HCT116 (cell line): ENCODE data around the gene AKT3. TPM values are rescaled to one million over a fixed set of nuclear protein-coding genes. Genes with fewer than 3 reads are reported as not detected.

ENCODE experiments used
- ATAC-seq: fragments of 200-7000 bp; cut with Tn5 transposase; 2 replicates; pipeline ENCODE4 v1.9.1; 2020; ENCODE audit warnings: mild to moderate bottlenecking, moderate library complexity
- BruUV-seq: library from RNA; stranded (reverse); fragments of 400-500 nt; replicated peaks from 2 replicates; lab custom pipeline; 2021; lab: Mats Ljungman, UMichigan
- CTCF ChIA-PET: fragments of 300-600 bp; sonication (Branson Sonifier 250); formaldehyde crosslinking; loops from one replicate; lab custom pipeline; 2021; ENCODE audit warnings: antibody characterized with exemption; lab: Charles Lee
- POLR2A ChIA-PET: fragments of 300-600, 350-600 bp; sonication (Branson Sonifier 250); formaldehyde crosslinking; loops from one replicate; lab custom pipeline; 2021; ENCODE audit warnings: antibody characterized with exemption; lab: Charles Lee
- RAD21 ChIA-PET, 2 experiments: fragments of 300-600 bp; sonication (Branson Sonifier 250); formaldehyde crosslinking; loops; one replicate each; lab custom pipeline; 2023; ENCODE audit warnings: low total read pairs in 2 of 2; ENCODE audit not compliant: uncharacterized antibody in 2 of 2, unreplicated experiment in 2 of 2, low non-redundant PET in 1 of 2; lab: Charles Lee
- DNase-seq: peaks from one replicate; pipeline ENCODE4 v3.0.0-alpha.2; 2010; ENCODE audit warnings: low read depth, low spot score
- H2AFZ ChIP-seq: fragments of 200-600 bp; shearing (Covaris generic), sonication (generic); 2 replicates; pipeline ENCODE4 v1.6.1; 2017; ENCODE audit warnings: low read depth, mixed run types, mixed read lengths, antibody characterized with exemption, low read length; ENCODE audit not compliant: poor library complexity, severe bottlenecking
- H3K27ac ChIP-seq: 2 replicates; pipeline ENCODE4 v1.5.1; 2012; ENCODE audit warnings: low read depth, low read length
- H3K27me3 ChIP-seq: fragments of 200-600 bp; sonication (generic); 2 replicates; pipeline ENCODE4 v1.6.1; 2016; ENCODE audit warnings: mixed run types, low read length, mixed read lengths; ENCODE audit not compliant: insufficient read depth
- H3K36me3 ChIP-seq, 2 experiments: fragments of 200-500 bp in 1 of 2; fragments of 200-600 bp in 1 of 2; sonication (Bioruptor generic) in 1 of 2; sonication (generic) in 1 of 2; 2 replicates each; pipeline versions ENCODE4 v1.5.1 to v1.6.1; 2014 to 2016; ENCODE audit warnings: low read length in 2 of 2, inconsistent platforms in 1 of 2, mixed read lengths in 1 of 2, mixed run types in 1 of 2; ENCODE audit not compliant: insufficient read depth in 2 of 2, control insufficient read depth in 1 of 2
- H3K4me1 ChIP-seq, 2 experiments: fragments of 200-600 bp in 1 of 2; sonication (generic) in 1 of 2; 2 replicates each; pipeline versions ENCODE4 v1.5.1 to v1.6.1; 2012 to 2017; ENCODE audit warnings: low read length in 2 of 2, inconsistent platforms in 1 of 2, mild to moderate bottlenecking in 1 of 2, mixed read lengths in 1 of 2, mixed run types in 1 of 2, moderate library complexity in 1 of 2; ENCODE audit not compliant: insufficient read depth in 2 of 2, control insufficient read depth in 1 of 2
- H3K4me2 ChIP-seq: fragments of 200-600 bp; sonication (generic); 2 replicates; pipeline ENCODE4 v1.6.1; 2017; ENCODE audit warnings: mixed run types, low read length, mixed read lengths
- H3K4me3 ChIP-seq, 2 experiments: fragments of 200-600 bp in 1 of 2; sonication (generic) in 1 of 2; replicated peaks in 1 of 2; 2 replicates each; pipeline ENCODE4 v1.5.1; 2011 to 2016; ENCODE audit warnings: low read length in 2 of 2, control low read depth in 1 of 2, low read depth in 1 of 2, mild to moderate bottlenecking in 1 of 2, mixed read lengths in 1 of 2, mixed run types in 1 of 2
- H3K79me2 ChIP-seq: fragments of 200-600 bp; sonication (generic); 2 replicates; pipeline ENCODE4 v1.6.1; 2017; ENCODE audit warnings: mild to moderate bottlenecking, mixed run types, low read length, moderate library complexity, mixed read lengths; ENCODE audit not compliant: insufficient read depth
- H3K9ac ChIP-seq: fragments of 200-600 bp; sonication (generic); 2 replicates; pipeline ENCODE4 v1.6.1; 2016; ENCODE audit warnings: low read length, mixed read lengths
- H3K9me2 ChIP-seq: fragments of 200-600 bp; sonication (generic), shearing (Covaris generic); 2 replicates; pipeline ENCODE4 v1.6.1; 2017; ENCODE audit warnings: mixed run types, mild to moderate bottlenecking, moderate library complexity; ENCODE audit not compliant: insufficient read depth
- H3K9me3 ChIP-seq, 2 experiments: fragments of 200-500 bp in 1 of 2; fragments of 200-600 bp in 1 of 2; sonication (Bioruptor generic) in 1 of 2; sonication (generic) in 1 of 2; 2 replicates each; pipeline ENCODE4 v1.6.1; 2014 to 2017; ENCODE audit warnings: low read length in 2 of 2, mixed read lengths in 2 of 2, inconsistent platforms in 1 of 2, low read depth in 1 of 2, mild to moderate bottlenecking in 1 of 2, mixed run types in 1 of 2, moderate library complexity in 1 of 2; ENCODE audit not compliant: control insufficient read depth in 1 of 2, insufficient read depth in 1 of 2
- H4K20me1 ChIP-seq: fragments of 200-600 bp; sonication (generic), shearing (Covaris generic); 2 replicates; pipeline ENCODE4 v1.6.1; 2017; ENCODE audit warnings: mixed run types, mild to moderate bottlenecking, moderate library complexity; ENCODE audit not compliant: insufficient read depth
- ATF3 ChIP-seq: IDR thresholded peaks from 2 replicates; pipeline ENCODE4 v1.6.1; 2012
- CBX3 ChIP-seq: IDR thresholded peaks from 2 replicates; pipeline ENCODE4 v1.6.1; 2012; ENCODE audit warnings: low read depth
- CEBPB ChIP-seq: IDR thresholded peaks from 2 replicates; pipeline ENCODE4 v1.6.1; 2012; ENCODE audit warnings: low read depth
- EGR1 ChIP-seq: IDR thresholded peaks from 2 replicates; pipeline ENCODE4 v1.6.1; 2012; ENCODE audit warnings: low read depth
- ELF1 ChIP-seq: IDR thresholded peaks from 2 replicates; pipeline ENCODE4 v1.6.1; 2012; ENCODE audit warnings: low read depth, borderline replicate concordance
- EZH2 ChIP-seq: fragments of 200-600 bp; sonication (generic); IDR thresholded peaks from 2 replicates; pipeline ENCODE4 v1.6.1; 2017; ENCODE audit warnings: antibody characterized with exemption, mixed run types
- FOSL1 ChIP-seq: IDR thresholded peaks from 2 replicates; pipeline ENCODE4 v1.6.1; 2012; ENCODE audit warnings: low read depth
- JUND ChIP-seq: IDR thresholded peaks from 2 replicates; pipeline ENCODE4 v1.6.1; 2012
- MAX ChIP-seq: IDR thresholded peaks from 2 replicates; pipeline ENCODE4 v1.6.1; 2012
- POLR2A ChIP-seq: IDR thresholded peaks from 2 replicates; pipeline ENCODE4 v1.7.0; 2011; ENCODE audit warnings: borderline replicate concordance; ENCODE audit not compliant: insufficient read depth, insufficient read length; ENCODE audit errors: extremely low read depth
- POLR2AphosphoS5 ChIP-seq: IDR thresholded peaks from 2 replicates; pipeline ENCODE4 v1.6.1; 2011; ENCODE audit warnings: mild to moderate bottlenecking, low read depth, low read length, moderate library complexity
- REST ChIP-seq: IDR thresholded peaks from 2 replicates; pipeline ENCODE4 v1.6.1; 2012; ENCODE audit warnings: low read depth
- SIN3A ChIP-seq: IDR thresholded peaks from 2 replicates; pipeline ENCODE4 v1.6.1; 2012; ENCODE audit warnings: low read depth
- SRF ChIP-seq: IDR thresholded peaks from 2 replicates; pipeline ENCODE4 v1.6.1; 2012; ENCODE audit warnings: low read depth
- TCF7L2 ChIP-seq: IDR thresholded peaks from 2 replicates; pipeline ENCODE4 v1.7.0; 2011; ENCODE audit warnings: borderline replicate concordance, inconsistent platforms; ENCODE audit not compliant: insufficient read depth, insufficient read length; ENCODE audit errors: extremely low read depth
- YY1 ChIP-seq: IDR thresholded peaks from 2 replicates; pipeline ENCODE4 v1.6.1; 2011; ENCODE audit warnings: low read length, low read depth, moderate library complexity, mild to moderate bottlenecking; ENCODE audit not compliant: insufficient replicate concordance; ENCODE audit errors: extremely low read depth
- ZBTB33 ChIP-seq: IDR thresholded peaks from 2 replicates; pipeline ENCODE4 v1.6.1; 2011; ENCODE audit warnings: mild to moderate bottlenecking, low read length, moderate library complexity; ENCODE audit not compliant: insufficient replicate concordance; ENCODE audit errors: extremely low read depth
- ZFX ChIP-seq: fragments of 450-650 bp; IDR thresholded peaks from 2 replicates; pipeline ENCODE4 v1.6.1; 2017
- ZNF274 ChIP-seq: fragments of 200-500 bp; sonication (Bioruptor generic); IDR thresholded peaks from 2 replicates; pipeline ENCODE4 v1.6.1; 2014; ENCODE audit warnings: mild to moderate bottlenecking, low read depth, low read length, inconsistent platforms
- intact Hi-C: fragments of 100-400 bp; cut with micrococcal nuclease; formaldehyde crosslinking; loops from 2 replicates; pipeline ENCODE4 v1.10.0; 2022
- total RNA-seq: library from RNA; stranded (reverse); gene quantifications from one replicate; pipeline ENCODE4 v1.2.1, GENCODE V29; 2021; ENCODE audit not compliant: unreplicated experiment
- TF ChIP-seq, protein P1 (sequence below), 3 experiments: fragments of 200-600 bp in 1 of 3; sonication (generic) in 1 of 3; IDR thresholded peaks in 2 of 3; conservative IDR thresholded peaks in 1 of 3; 2 replicates each; pipeline ENCODE4 v1.5.1; 2012 to 2017; ENCODE audit warnings: low read depth in 2 of 3, low read length in 2 of 3, antibody characterized with exemption in 1 of 3, borderline replicate concordance in 1 of 3, control low read depth in 1 of 3, mild to moderate bottlenecking in 1 of 3, mixed read lengths in 1 of 3, mixed run types in 1 of 3, moderate library complexity in 1 of 3; ENCODE audit not compliant: insufficient read depth in 1 of 3

AKT3 gene
- total RNA-seq, 1 experiment from 2014 or later = 0.49 TPM

GRCh38 chr1:243701872-243702271 lies 148.2 kb downstream of the AKT3 start (continued):
- TF ChIP-seq, protein P1, sequence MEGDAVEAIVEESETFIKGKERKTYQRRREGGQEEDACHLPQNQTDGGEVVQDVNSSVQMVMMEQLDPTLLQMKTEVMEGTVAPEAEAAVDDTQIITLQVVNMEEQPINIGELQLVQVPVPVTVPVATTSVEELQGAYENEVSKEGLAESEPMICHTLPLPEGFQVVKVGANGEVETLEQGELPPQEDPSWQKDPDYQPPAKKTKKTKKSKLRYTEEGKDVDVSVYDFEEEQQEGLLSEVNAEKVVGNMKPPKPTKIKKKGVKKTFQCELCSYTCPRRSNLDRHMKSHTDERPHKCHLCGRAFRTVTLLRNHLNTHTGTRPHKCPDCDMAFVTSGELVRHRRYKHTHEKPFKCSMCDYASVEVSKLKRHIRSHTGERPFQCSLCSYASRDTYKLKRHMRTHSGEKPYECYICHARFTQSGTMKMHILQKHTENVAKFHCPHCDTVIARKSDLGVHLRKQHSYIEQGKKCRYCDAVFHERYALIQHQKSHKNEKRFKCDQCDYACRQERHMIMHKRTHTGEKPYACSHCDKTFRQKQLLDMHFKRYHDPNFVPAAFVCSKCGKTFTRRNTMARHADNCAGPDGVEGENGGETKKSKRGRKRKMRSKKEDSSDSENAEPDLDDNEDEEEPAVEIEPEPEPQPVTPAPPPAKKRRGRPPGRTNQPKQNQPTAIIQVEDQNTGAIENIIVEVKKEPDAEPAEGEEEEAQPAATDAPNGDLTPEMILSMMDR (IDR thresholded peaks at IDR 0.05 in 2 of 3, conservative IDR thresholded peaks at IDR 0.05 in 1 of 3; ENCODE audit: borderline replicate concordance in 1 of 3, insufficient read depth in 1 of 3, low read depth in 2 of 3, low read length in 2 of 3) = no peak
- TF ChIP-seq SIN3A (no peak), FOSL1 (no peak), ATF3 (no peak), EGR1 (no peak), CEBPB (no peak), SRF (no peak), ZFX (no peak), EZH2 (no peak)

DNA sequence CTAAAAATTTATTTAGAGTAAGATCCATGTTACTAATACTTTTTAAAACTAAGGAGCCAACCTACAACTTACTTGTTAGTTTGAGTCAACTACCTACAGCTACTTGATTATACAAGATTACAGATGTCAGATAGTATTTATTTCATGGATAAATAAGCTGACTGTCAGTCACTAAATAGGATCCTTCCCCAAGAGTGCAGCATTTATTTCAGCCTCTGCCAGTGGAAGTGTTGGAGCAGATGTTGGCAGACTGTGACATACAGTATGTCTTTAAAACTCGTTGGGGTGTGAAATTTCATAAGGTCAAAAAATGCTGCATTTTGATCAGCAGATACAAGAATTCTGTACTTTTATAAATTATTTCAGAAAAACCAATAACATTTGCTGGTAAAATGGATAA lies 156.2 kb downstream of the AKT3 start:
- Histone ChIP-seq H2AFZ (no peak overlapping the region), H3K9me2 (no peaks in the 10 kb centered on the region), H3K4me3 (no peak overlapping the region), H4K20me1 (no peaks in the 10 kb centered on the region; the same call in 1 of the 2 replicates), H3K4me2 (no peak overlapping the region), H3K9ac (no peak overlapping the region), H3K4me1 (no peaks in the 10 kb centered on the region), H3K79me2 (no peaks in the 10 kb centered on the region), H3K27ac (no peak overlapping the region), H3K9me3 (no peaks in the 10 kb centered on the region), H3K36me3 (no peaks in the 10 kb centered on the region), H3K27me3 (peaks cover 20% of the 10 kb centered on the region)
- RAD21 ChIA-PET = no interaction called here
- no peak for DNase-seq
- POLR2A ChIA-PET = no interaction called here
- ATAC-seq = no peak
- BruUV-seq = no TSS peak
- CTCF ChIA-PET = no interaction called here
- intact Hi-C loops = no loop called here
- no peak for TF ChIP-seq POLR2AphosphoS5
- no peak for TF ChIP-seq SRF
- TF ChIP-seq ZBTB33 = no peak
- TF ChIP-seq ZNF274 = no peak
- no peak for TF ChIP-seq REST
- TF ChIP-seq YY1 = no peak
- TF ChIP-seq ELF1 = no peak
- TF ChIP-seq JUND = no peak
- TF ChIP-seq TCF7L2 = no peak
- TF ChIP-seq CBX3 = no peak
- no peak for TF ChIP-seq POLR2A
- TF ChIP-seq FOSL1 = no peak
- TF ChIP-seq EZH2 = no peak
- no peak for TF ChIP-seq SIN3A
- no peak for TF ChIP-seq MAX
